GM11168 (cell line): Measurements from ENCODE around the gene RNASEH2A.

Experiments used
- in situ Hi-C: fragments of 300-500 bp; cut with MboI; formaldehyde crosslinking; loops from one replicate; pipeline ENCODE4 v1.12.0; 2022; ENCODE audit warnings: low sequenced_read_pairs; ENCODE audit not compliant: unreplicated experiment

RNASEH2A gene

DNA sequence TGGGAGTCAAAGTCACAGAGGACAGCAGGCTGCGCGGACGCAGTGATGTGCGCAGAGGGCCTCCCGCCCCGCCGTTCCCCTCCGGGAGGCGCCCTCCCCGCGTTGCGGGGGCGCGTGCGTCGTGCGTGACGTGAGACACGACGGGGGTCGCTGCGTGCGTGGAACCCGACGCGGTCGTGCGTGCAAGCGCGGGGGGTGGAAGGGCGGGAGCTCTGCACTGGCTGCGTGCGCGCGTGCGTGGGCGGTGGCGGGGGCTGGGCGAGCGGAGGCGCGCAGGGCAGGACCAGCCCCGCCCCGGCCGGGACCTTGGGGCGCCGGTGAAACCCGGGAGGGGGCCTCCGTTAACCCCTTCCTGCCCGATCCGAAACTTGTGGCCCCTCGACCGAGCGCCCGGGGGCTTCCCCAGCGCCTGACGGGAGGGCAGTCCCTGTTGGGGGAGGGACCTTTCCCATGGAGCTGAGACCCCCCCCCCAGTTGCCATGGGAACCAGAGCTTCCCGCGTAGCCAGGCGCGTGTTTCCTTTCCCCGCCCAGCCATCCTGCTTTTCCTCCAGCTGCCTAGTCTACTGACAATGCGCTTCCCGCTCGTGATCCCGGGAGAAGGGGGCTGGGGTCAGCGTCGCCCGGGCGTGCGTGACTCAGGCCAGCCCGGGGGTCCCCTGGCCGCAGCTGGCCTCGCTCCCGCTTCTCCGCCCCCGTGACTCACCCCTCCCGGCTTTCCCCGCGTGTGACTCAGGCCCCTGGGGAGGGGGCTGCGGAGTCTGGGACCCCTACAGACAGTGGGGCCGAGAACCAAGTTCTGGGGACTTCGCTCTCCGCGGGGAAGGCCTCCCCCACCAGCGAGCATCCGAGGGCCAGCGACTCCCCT lies 23.7 kb upstream of the RNASEH2A start:
- in situ Hi-C loops, result no loop called here

DNA sequence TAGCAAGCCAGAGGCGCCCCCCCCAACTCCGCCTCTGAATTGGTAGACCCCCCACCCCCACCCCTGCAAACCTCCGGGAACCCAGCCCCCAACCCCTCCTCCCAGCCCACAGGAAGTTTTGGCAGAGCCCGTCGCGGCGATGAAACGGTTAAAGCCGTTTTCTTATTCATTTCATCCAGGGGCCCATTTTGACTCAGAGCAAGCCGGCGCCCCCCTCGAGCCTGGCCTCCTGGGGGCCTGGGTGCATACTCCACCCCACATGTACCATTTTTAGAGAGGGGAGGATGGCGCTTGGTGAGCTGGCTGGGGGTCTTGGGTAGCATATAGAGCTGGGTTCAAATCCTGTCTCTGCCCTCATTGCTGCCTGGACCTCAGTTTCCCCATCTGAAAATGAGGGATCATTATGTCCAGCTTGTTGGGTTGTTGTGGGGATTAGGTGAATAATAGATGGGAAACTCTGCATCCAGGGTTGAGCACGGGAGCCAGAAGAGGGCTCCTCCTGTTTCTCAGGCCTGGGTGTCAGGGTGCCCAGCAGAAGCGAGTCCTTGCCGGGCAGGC lies 23.0 kb upstream of the RNASEH2A start:
- in situ Hi-C loops, result no loop called here

DNA sequence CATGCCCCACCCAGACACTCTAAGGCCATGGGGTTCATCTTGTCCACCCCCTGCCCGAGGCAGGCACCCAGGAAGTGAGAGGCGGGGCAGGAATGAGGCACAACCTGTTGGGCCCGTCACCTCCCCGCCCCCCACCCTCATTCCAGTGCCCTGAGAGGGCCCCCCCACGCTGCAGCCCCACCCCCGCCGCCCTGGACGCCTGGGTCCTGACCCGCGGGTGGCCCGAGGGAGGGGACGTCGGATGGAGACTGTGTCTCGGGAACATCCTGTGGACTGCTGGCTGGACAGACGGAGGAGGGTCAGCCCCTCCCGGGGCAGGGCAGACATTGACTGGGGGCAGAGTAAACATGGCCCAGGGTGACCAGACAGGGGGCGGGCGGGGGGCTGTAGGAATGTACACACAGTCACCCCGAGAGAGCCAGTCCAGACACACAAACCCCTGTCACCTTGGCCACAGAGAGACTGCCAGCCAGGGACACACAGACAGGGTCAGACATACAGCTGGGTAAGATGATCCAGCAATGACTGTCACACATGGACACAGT lies 22.5 kb upstream of the RNASEH2A start:
- in situ Hi-C loops, result no loop called here

DNA sequence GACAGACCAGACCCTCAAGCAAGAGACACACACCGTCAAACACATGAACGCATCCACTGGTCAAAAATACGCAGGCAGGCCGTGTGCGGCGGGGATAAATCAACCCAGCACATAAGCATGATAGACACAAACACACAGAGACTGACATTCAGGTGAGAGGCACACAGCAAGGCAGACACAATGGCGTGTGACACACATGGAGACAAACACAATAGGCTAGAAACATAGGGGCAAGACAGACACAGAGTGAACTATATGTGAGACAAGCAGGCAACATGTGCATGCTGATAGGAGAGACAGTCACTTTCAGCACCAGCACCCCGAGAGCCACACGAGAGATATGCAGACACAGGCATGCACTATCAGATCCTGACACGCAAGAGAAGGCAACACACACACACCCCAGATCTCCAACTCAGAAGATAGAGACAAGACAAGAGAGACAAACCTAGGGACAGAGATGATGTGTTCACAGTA lies 22.0 kb upstream of the RNASEH2A start:
- in situ Hi-C loops, result no loop called here

DNA sequence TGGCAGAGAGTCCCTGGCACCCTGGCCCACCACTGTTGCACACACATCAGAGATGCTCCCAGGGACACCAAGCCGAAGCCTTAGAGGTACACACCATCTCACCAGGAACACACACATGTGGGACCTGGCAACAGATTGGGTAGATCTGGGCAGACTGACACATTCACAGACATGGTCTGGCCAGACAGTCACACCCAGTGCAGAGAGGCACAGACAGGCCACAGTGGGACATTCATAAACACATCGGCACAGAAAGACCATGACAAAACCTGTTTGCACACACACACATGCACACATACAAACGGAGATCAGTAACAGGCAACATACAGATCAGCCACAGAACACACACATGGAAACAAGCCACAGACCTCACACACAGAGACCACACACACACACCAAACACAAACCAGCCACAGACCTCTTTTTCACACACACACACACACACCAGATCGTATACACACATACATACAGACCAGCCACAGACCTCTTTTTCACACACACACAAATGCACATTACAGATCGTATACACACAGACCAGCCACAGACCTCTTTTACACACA lies 21.4 kb upstream of the RNASEH2A start:
- in situ Hi-C loops, result no loop called here

DNA sequence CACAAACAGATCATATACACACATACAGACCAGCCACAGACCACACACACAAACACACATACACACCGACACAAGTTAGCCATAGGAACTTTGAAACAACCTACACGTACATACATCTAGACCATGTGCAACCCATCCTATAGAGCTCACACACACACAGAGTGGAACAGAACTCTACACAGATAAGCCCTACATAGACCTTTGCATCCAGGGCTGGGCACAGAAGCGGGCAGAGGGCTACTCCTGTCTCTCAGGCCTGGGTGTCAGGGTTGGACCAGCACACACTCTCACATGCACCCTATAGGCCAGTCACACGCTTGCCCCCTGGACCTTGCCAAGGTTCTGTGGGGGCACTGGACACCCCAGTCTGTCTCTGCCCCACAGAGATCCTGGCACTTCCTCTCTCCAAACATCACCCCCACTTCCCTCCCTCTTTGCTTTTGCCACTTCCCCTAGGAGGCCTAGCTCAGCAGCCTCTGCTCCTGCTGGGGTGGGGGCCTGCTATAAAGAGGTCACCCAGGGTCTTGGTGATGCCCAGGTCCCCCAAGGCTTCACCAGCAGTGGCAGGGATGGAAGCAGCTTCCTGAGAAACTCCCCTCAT lies 20.9 kb upstream of the RNASEH2A start:
- in situ Hi-C loops, result no loop called here

DNA sequence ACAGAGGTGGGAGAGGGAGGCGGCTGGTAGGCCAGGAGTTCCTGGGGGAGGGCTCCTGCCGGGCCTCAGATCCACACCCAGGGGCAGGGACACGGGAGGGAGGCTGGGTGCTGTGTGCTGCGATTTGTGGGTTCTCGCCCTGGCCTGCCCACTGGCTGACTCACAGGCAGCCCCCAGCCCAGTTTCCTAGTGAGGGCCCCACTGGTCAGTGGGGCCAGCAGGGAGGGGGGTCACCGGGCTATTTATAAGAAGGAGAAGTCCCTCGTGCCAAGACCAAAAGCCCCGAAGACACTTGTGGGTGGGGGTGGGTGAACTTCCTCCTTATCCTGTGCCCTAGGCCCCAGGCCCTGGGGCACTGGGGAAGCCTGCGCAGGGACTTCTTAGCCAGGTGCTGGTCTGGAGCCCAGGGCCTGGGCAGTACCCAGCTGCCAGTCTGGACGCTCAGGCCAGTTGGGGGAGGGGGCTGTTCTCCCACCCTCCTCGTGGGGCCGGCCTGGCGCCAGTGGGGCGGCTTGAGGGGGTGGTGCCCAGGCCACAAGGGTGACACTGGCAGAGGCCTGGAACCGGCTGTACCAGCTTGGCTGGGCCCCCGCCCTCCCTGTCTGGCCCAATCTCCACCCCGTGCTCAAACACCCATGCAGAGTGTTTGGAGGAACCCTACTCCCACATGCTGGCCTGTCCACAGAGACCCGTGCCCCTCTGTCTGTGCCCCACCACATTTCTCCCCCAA lies 20.1 kb upstream of the RNASEH2A start:
- in situ Hi-C loops, result no loop called here

- in situ Hi-C loops, result no loop called here
These were observed 19.4 kb upstream of the RNASEH2A start for GRCh38 chr19:12786952-12787351.

DNA sequence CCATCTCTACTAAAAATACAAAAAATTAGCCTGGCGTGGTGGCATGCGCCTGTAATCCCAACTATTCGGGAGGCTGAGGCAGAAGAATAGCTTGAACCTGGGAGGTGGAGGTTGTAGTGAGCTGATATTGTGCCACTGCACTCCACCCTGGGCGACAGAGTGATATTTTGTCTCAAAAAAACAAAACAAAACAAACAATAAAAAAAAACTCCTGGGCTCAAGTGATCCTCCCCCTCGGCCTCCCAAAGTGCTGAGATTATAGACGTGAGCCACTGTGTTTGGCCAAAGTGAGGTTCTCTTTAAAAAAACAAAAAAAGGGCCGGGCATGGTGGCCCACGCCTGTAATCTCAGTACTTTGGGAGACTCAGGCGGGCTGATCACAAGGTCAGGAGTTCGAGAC lies 18.9 kb upstream of the RNASEH2A start:
- in situ Hi-C loops, result no loop called here

GRCh38 chr19:12788042-12788681 lies 18.2 kb upstream of the RNASEH2A start:
- in situ Hi-C loops, result no loop called here

- in situ Hi-C loops, result no loop called here
These were observed 17.7 kb upstream of the RNASEH2A start for GRCh38 chr19:12788682-12789097.

DNA sequence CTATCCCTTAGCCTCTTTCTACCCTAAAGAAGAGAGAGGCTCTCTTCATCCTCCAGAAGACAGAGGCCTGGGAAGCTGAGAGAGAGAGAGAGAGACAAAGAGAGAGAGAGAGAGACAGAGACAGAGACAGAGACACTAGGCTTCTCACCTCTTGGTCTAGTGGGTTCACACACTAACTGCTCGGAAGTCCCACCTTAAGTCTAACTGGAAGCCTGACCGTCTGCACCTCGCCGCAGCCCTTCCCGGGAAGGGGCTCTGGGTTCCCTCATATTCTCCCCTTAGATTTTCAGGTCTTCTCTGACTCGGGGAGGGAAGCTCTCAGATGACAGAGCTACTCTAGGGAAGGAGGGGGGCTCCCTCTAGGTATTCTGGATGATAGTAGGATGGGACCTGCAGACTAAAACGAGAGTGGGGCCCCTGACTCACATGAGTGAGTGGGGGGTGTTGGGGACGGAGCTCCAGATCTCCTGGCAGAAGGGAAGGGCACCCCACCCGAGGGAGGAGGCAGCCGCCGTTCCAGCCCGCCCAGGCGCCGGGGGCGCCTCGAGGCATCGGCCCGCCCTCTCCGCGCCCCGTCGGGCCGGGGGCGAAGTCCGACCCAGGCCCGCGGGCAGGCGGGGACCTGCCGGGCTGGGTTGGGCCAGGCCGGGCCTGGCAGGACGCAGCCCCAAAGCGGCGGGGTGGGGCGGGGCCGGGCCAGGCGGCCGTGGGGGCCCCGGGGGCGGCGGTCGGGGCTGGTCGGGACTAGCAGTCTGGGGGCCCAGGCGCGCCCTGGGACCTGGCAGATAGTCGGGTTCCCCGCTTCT lies 17.1 kb upstream of the RNASEH2A start:
- in situ Hi-C loops, result no loop called here

DNA sequence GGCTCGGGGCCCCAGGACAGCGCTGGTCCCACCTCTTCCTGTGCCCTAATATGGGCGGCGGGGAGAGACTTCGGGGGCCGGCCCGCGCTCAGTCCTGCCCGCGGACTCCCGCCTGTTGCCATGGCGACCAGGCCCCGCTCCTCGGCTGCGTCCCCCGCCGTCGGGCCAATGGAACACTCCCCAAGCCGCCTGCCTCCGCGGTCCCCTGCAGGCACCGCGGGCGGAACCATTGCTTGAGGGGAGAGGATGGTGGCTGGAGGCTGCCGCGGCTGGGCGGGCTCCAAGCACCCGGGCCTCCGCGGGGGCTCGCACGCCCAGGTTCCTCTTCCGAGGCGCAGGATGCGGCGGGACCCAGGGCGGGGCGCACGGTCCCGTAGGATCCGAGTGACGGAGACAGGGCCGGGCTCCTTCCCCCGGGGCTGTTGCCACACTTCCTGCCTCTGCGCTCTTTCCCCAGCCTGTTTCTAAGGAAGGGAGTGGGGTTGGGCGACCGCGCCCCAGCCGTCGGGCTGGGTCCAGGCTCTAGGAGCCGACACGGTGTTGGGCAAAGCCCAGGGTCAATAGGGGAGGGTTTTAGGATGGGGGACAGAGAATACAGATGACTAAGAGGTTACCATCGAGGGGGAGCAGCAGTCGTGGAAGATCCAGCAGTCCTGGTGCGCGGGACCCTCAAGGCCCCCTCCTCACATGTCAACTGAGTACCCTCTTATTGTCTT lies 16.3 kb upstream of the RNASEH2A start:
- in situ Hi-C loops, result loop anchor here (10.0 kb wide), 1 partner anchor 625 kb away; the partner anchor contains the start of gene ZNF136

DNA sequence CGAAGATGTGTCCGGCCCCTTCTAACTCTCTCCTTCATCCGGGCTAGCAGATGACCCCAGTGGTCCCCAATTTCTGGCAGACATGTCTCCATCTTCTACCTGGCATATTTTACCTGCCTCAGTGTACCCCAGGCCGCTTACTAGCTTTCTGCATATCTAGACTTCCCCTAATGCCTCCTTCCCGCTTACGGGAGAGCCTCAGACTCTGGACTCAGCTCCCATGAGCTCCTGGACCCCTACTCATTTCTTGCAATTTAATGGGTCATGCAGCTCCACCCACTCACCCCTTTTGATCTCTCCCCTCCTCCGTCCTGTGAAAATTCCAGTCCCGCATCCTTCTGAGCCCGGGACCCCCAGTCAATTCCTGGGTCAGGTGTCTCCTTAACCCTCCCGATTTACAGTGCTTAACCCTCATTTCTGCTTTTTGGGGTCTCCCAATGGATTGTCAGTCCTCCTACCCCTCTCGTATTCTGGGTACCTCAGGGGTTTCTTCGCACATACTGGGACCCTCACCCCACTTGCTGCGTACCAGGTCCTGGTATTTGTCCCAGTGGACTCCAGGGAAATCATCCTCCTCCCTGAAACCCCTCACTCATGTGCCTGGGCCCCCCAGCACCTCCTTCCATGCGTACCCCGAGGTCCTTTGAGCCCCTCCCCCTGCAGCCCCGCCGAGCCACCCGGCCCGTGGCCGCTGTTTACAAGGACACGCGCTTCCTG lies 15.6 kb upstream of the RNASEH2A start:
- in situ Hi-C loops, result loop anchor here (10.0 kb wide), 1 partner anchor 626 kb away; the partner anchor contains the start of gene ZNF136

- in situ Hi-C loops, result loop anchor here (10.0 kb wide), 1 partner anchor 627 kb away; the partner anchor contains the start of gene ZNF136
These were observed 14.9 kb upstream of the RNASEH2A start, which contains the start of gene JUNB for GRCh38 chr19:12791345-12792050. Gene JUNB, plus strand, starts transcription at chr19:12791486. Its CDS starts 286 bp downstream, at chr19:12791772.

DNA sequence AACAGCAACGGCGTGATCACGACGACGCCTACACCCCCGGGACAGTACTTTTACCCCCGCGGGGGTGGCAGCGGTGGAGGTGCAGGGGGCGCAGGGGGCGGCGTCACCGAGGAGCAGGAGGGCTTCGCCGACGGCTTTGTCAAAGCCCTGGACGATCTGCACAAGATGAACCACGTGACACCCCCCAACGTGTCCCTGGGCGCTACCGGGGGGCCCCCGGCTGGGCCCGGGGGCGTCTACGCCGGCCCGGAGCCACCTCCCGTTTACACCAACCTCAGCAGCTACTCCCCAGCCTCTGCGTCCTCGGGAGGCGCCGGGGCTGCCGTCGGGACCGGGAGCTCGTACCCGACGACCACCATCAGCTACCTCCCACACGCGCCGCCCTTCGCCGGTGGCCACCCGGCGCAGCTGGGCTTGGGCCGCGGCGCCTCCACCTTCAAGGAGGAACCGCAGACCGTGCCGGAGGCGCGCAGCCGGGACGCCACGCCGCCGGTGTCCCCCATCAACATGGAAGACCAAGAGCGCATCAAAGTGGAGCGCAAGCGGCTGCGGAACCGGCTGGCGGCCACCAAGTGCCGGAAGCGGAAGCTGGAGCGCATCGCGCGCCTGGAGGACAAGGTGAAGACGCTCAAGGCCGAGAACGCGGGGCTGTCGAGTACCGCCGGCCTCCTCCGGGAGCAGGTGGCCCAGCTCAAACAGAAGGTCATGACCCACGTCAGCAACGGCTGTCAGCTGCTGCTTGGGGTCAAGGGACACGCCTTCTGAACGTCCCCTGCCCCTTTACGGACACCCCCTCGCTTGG lies 14.1 kb upstream of the RNASEH2A start:
- in situ Hi-C loops, result loop anchor here (10.0 kb wide), 1 partner anchor 627 kb away; the partner anchor contains the start of gene ZNF136
